AG04450 (cell line): ENCODE results near the gene DYNC1H1. TPM values are rescaled to one million over a fixed set of nuclear protein-coding genes. Genes with fewer than 3 reads are reported as not detected.
"Not testable (repeated sequence)": the region's sequence is repeated elsewhere in the genome, so short reads cannot be mapped to it uniquely, and the experiment has no call there.

Experiments
- CTCF ChIA-PET: fragments of 300-600, 350-600 bp; formaldehyde crosslinking; extraction: SDS; loops from one replicate; lab custom pipeline; 2022; ENCODE audit warnings: antibody characterized with exemption, inconsistent platforms; lab: Charles Lee
- POLR2A ChIA-PET: fragments of 350-600 bp; formaldehyde crosslinking; extraction: SDS; loops from one replicate; lab custom pipeline; 2021; ENCODE audit warnings: antibody characterized with exemption, inconsistent platforms; lab: Yijun Ruan, JAX
- DNase-seq: peaks from one replicate; pipeline ENCODE4 v3.0.0-alpha.2; 2011; ENCODE audit warnings: low read depth, low spot score
- H3K27ac ChIP-seq: one replicate; pipeline ENCODE4 v1.5.1; 2012; ENCODE audit warnings: low read depth, low read length, control low read depth
- H3K27me3 ChIP-seq: one replicate; pipeline ENCODE4 v1.6.0; 2012; ENCODE audit warnings: low read length; ENCODE audit not compliant: control insufficient read depth, insufficient read depth
- H3K4me3 ChIP-seq: 2 replicates; pipeline ENCODE4 v1.5.1; 2011; ENCODE audit warnings: mild to moderate bottlenecking, low read depth, low read length, control low read depth
- H3K9me3 ChIP-seq: 2 replicates; pipeline ENCODE4 v1.5.1; 2012; ENCODE audit warnings: low read length; ENCODE audit not compliant: control insufficient read depth, insufficient read depth
- CTCF ChIP-seq: IDR thresholded peaks from 2 replicates; pipeline ENCODE4 v1.5.1; 2011; ENCODE audit warnings: low read depth, low read length, control low read depth, inconsistent platforms
- polyA plus RNA-seq: library from polyadenylated mRNA; depleted of rRNA; stranded (reverse); fragments of >200 nt; gene quantifications from 2 replicates; pipeline ENCODE4 v1.2.3, GENCODE V29; 2011

Gene DYNC1H1
- polyA plus RNA-seq, 1 experiment = 189 TPM

GRCh38 chr14:101982621-101983020 lies 18.2 kb downstream of the DYNC1H1 start:
- ChIA-PET CTCF (no interaction called here), POLR2A (no interaction called here)
- Histone ChIP-seq H3K27ac (no peak overlapping the region), H3K4me3 (no peak overlapping the region), H3K27me3 (no peaks in the 10 kb centered on the region), H3K9me3 (no peaks in the 10 kb centered on the region)
- no peak for TF ChIP-seq CTCF
- DNase-seq = no peak

- H3K27me3 ChIP-seq, H3K9me3 ChIP-seq, H3K4me3 ChIP-seq, POLR2A ChIA-PET, H3K27ac ChIP-seq, DNase-seq: not testable (repeated sequence)
- CTCF ChIA-PET = interaction anchor here (1.3 kb wide), 1 partner anchor 24 kb away, joined by 7 read pairs; no protein-coding TSS in a partner anchor
Measured at GRCh38 chr14:101984831-101985230, 20.5 kb downstream of the DYNC1H1 start.

GRCh38 chr14:101985957-101986356 lies 21.6 kb downstream of the DYNC1H1 start:
- Histone ChIP-seq H3K27me3 (no peaks in the 10 kb centered on the region), H3K9me3 (no peaks in the 10 kb centered on the region), H3K4me3 (no peak overlapping the region), H3K27ac (no peak overlapping the region)
- CTCF ChIA-PET = no interaction called here
- TF ChIP-seq CTCF = no peak
- POLR2A ChIA-PET = no interaction called here
- no peak for DNase-seq

GRCh38 chr14:101986953-101987352 lies 22.6 kb downstream of the DYNC1H1 start:
- Histone ChIP-seq H3K27me3 (no peaks in the 10 kb centered on the region), H3K4me3 (no peak overlapping the region), H3K27ac (no peak overlapping the region), H3K9me3 (no peaks in the 10 kb centered on the region)
- ChIA-PET CTCF (no interaction called here), POLR2A (no interaction called here)
- no peak for DNase-seq
- TF ChIP-seq CTCF = no peak

- POLR2A ChIA-PET = no interaction called here
- TF ChIP-seq CTCF = no peak
- no peaks in the 10 kb centered on the region for H3K9me3 ChIP-seq
- no peak for DNase-seq
- CTCF ChIA-PET = no interaction called here
- H3K4me3 ChIP-seq = no peak overlapping the region
- H3K27me3 ChIP-seq = no peaks in the 10 kb centered on the region
- H3K27ac ChIP-seq = no peak overlapping the region
Measured at GRCh38 chr14:101988377-101988776, 24.0 kb downstream of the DYNC1H1 start.

- TF ChIP-seq CTCF = no peak
- no peaks in the 10 kb centered on the region for H3K27me3 ChIP-seq
- no peak overlapping the region for H3K4me3 ChIP-seq
- no peak overlapping the region for H3K27ac ChIP-seq
- H3K9me3 ChIP-seq = no peaks in the 10 kb centered on the region
- DNase-seq = no peak
- ChIA-PET POLR2A (interaction anchor here (0.7 kb wide), 1 partner anchor 17 kb away, joined by 4 read pairs; no protein-coding TSS in a partner anchor), CTCF (no interaction called here)
Measured at GRCh38 chr14:101991352-101991751, 27.0 kb downstream of the DYNC1H1 start.
